HT-29 (cell line): Measurements from ENCODE around the gene PSG1. TPM values are rescaled to one million over a fixed set of nuclear protein-coding genes. Genes with fewer than 3 reads are reported as not detected.
A peak's percentile ranks its signal among the peaks of the same experiment; 100 is the strongest.
"Not testable (repeated sequence)": the region's sequence is repeated elsewhere in the genome, so short reads cannot be mapped to it uniquely, and the experiment has no call there.

Experiments used
- DNase-seq: peaks from one replicate; pipeline ENCODE4 v3.0.0-alpha.2; 2015; ENCODE audit warnings: low spot score
- total RNA-seq: library from RNA; depleted of rRNA; stranded (reverse); fragments of >200 nt; shearing (Covaris generic); gene quantifications from 2 replicates; pipeline ENCODE4 v1.2.3, GENCODE V29; 2014

PSG1 gene
- total RNA-seq, 1 experiment from 2014 or later: not detected

- DNase-seq: peak; percentile 39
These were observed 1.8 kb upstream of the PSG1 start for GRCh38 chr19:42881279-42881678.

DNA sequence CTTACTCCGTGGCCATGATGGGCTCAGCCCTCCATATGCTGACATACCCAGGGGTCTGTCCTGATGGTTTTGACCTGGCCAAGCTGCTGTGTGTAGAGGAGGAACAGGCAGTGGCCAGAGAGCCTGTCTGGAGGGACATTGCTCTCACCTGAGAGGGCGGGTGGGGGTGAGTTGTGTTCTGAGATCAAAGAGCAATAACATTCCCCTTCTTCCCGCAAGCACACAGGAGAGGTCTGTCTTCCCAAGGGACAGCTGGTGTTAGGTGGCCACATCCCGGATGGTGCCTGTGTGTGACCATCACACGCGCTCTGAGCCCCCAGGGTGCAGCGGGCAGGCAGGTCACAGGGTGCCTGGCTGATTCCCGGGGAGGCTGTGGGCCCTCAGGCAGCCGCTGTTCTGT lies 1.1 kb upstream of the PSG1 start:
- not testable (repeated sequence) for DNase-seq

DNA sequence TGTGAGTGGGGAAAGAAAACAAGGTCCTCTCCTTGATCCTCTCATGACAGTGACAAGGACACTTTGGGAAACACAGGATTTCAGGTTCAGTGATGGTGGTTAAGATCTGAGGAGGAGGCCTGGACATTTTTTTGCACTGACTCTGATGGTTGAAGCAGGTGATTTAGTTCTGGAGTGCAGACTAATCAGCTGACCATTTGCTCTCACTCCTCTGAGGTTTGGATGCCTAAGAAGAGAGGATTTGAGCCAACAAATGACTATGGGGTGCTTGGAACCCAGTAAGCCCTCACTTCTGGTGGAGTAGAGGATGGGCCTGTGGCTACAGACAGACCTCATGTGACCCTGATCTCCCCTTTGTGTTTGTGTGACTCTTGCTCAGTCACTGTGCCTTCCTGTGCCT lies 2.9 kb downstream of the PSG1 start:
- DNase-seq: not testable (repeated sequence)

GRCh38 chr19:42875881-42876280 lies 3.6 kb downstream of the PSG1 start:
- DNase-seq: not testable (repeated sequence)

DNA sequence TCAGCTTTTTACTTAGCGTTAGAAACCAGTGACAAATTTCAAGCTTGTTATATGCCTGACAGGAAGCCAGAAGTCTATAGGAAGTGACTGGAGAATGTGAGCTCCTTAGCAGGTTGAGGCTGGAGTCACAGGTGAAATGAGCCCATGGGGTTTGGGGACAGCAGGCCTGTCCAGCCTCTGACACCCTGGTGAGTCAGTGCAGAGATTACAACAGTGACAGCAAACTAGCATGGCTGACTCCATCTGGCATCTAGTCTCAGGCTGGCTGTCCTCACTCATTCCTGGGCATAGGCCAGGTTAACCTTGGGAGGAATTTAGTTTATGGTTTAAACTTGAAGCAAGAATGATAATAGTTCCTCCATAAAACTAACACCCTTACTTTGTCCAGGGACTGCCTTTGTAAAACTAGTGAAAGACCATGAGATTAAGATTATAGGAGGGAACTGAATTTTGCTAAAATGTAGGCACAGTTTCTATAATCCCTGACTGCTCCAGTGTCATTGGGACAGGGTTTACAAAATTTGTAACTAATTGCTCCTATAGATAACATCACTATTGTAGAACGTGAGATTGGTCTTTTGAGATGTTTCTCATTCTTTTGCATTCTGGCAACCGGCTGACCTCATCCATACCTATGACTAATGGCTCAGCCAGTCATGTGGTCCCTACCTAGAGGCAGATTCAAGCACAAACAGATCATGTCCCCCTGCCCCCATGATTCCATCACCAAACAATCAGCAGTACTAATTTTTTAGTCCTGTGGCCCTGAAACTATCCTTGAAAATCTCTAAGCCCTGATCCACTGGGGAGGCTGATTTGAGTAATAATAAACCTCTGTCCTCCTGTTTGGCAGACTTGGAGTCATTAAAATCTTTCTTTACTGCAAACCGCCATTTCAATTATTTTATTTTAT lies 4.4 kb downstream of the PSG1 start:
- DNase-seq: not testable (repeated sequence)

- DNase-seq: not testable (repeated sequence)
These were observed 5.4 kb downstream of the PSG1 start for GRCh38 chr19:42874136-42874535.

- no peak for DNase-seq
These were observed 6.9 kb downstream of the PSG1 start for GRCh38 chr19:42872608-42873007.

GRCh38 chr19:42857544-42857867 lies 22.0 kb downstream of the PSG1 start:
- DNase-seq: no peak

GRCh38 chr19:42856866-42857543 lies 22.5 kb downstream of the PSG1 start:
- peak; percentile 55 for DNase-seq

DNA sequence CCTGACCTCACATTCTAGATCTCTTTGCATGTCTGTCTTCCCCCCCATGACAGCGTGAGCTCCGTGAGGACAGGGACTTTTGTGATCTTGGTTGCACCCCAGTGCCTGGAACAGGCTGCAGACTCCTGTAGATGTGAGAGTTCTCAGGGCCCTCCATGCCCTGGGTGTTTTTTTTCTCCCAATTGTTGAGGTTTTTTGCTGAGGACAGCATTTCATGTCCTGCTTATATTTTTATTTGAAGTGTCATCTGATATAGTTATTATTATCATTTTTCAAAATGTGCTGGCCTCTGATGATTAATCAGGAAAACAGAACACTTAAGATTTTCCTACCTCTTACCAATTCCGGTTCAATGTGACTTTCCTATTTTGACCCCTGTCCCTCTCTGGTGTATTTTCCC lies 24.8 kb downstream of the PSG1 start:
- not testable (repeated sequence) for DNase-seq

DNA sequence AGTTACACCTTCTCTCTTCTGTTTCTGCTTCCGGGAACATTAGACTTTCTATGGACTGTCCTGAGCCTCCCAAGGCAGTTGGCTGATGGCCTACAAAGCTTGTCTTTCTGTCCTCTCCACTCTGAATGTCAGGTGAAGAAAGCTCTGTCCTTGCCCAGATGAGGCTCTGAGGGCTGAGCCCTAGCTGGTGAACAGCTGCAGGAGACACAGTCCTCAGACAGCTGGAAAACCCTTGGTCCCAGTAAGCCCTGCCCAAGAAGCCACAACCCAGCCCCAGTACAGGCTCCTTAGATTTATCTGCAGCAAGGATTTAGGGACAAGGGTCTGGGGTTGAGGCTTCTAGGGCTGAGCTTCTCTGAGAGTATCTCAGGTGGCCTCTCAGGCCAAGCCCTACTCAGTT lies 26.3 kb downstream of the PSG1 start:
- not testable (repeated sequence) for DNase-seq

DNA sequence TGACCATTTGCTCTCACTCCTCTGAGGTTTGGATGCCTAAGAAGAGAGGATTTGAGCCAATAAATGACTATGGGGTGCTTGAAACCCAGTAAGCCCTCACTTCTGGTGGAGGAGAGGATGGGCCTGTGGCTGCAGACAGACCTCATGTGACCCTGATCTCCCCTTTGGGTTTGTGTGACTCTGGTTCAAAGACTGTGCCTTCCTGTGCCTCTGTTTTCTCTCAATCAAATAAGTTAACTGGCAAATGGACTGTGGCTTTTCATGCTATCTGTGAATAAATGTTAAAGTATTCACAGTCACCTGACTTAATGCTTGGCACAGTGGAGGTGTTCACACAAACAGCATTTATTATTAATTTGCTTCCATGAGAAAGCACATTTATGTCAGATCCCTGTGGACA lies 26.7 kb downstream of the PSG1 start:
- DNase-seq: not testable (repeated sequence)

GRCh38 chr19:42851718-42852280 lies 27.7 kb downstream of the PSG1 start:
- DNase-seq: not testable (repeated sequence)

DNA sequence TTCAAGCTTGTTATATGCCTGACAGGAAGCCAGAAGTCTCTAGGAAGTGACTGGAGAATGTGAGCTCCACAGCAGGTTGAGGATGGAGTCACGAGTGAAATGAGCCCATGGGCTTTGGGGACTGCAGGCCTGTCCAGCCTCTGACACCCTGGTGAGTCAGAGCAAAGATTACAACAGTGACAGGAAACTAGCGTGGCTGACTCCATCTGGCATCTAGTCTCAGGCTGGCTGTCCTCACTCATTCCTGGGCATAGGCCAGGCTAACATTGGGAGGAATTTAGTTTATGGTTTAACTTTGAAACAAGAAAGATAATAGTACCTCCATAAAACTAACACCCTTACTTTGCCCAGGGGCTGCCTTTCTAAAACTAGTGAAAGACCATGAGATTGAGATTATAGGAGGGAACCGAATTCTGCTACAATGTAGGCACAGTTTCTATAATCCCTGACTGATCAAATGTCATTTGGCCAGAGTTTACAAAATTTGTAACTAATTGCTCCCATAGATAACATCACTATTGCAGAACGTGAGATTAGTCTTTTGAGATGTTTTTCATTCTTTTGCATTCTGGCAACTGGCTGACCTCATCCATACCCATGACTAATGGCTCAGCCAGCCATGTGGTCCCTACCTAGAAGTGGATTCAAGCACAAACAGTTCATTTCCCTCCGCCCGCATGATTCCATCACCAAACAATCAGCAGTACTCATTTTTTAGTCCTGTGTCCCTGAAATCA lies 28.4 kb downstream of the PSG1 start:
- DNase-seq: no peak

GRCh38 chr19:42846597-42846996 lies 32.9 kb downstream of the PSG1 start:
- no peak for DNase-seq

- not testable (repeated sequence) for DNase-seq
These were observed 35.9 kb downstream of the PSG1 start for GRCh38 chr19:42843631-42844030.

- not testable (repeated sequence) for DNase-seq
These were observed 46.6 kb downstream of the PSG1 start for GRCh38 chr19:42832746-42833442.

GRCh38 chr19:42832023-42832680 lies 47.4 kb downstream of the PSG1 start:
- DNase-seq: not testable (repeated sequence)

- DNase-seq: peak; percentile 75
These were observed 48.1 kb downstream of the PSG1 start for GRCh38 chr19:42831221-42832019.
